Esophagus (tissue), 2 donors: Measurements from ENCODE around the gene ABHD16A. TPM values are rescaled to one million over a fixed set of nuclear protein-coding genes. Genes with fewer than 3 reads are reported as not detected.

ENCODE experiments used
- H3K27ac ChIP-seq, 2 donors: one replicate each; pipeline ENCODE4 v1.5.1; 2013; ENCODE audit warnings: low read depth in 2 of 2, mild to moderate bottlenecking in 2 of 2, inconsistent platforms in 1 of 2, low read length in 1 of 2, moderate library complexity in 1 of 2
- H3K27me3 ChIP-seq, 2 donors: one replicate each; pipeline ENCODE4 v1.6.1; 2013; ENCODE audit warnings: low read length in 2 of 2, control low read depth in 1 of 2, mild to moderate bottlenecking in 1 of 2; ENCODE audit not compliant: insufficient read depth in 2 of 2, control insufficient read depth in 1 of 2
- H3K36me3 ChIP-seq, 2 donors: one replicate each; pipeline ENCODE4 v1.6.1; 2013; ENCODE audit warnings: low read length in 1 of 2; ENCODE audit not compliant: control insufficient read depth in 2 of 2, insufficient read depth in 2 of 2
- H3K4me1 ChIP-seq, 2 donors: one replicate each; pipeline ENCODE4 v1.6.1; 2013; ENCODE audit warnings: low read length in 1 of 2; ENCODE audit not compliant: control insufficient read depth in 2 of 2, insufficient read depth in 2 of 2
- H3K4me3 ChIP-seq, 2 donors: one replicate each; pipeline ENCODE4 v1.5.1; 2013; ENCODE audit warnings: low read length in 2 of 2, mild to moderate bottlenecking in 2 of 2, low read depth in 1 of 2, moderate library complexity in 1 of 2
- H3K9me3 ChIP-seq, 2 donors: one replicate each; pipeline ENCODE4 v1.6.1; 2013; ENCODE audit warnings: mild to moderate bottlenecking in 2 of 2, low read depth in 1 of 2, low read length in 1 of 2, moderate library complexity in 1 of 2; ENCODE audit not compliant: control insufficient read depth in 2 of 2, insufficient read depth in 1 of 2
- WGBS, 2 donors: extraction: QIAGEN DNeasy Blood & Tissue Kit; methylation state at CpG; one replicate each; pipeline ENCODE4 v1.1.7; 2013; 5-methylcytosine and 5-hydroxymethylcytosine counted together
- polyA plus RNA-seq, 2 donors: library from polyadenylated mRNA; stranded (reverse); fragments of 200-250 nt; gene quantifications; one replicate each; pipeline ENCODE4 v1.2.3, GENCODE V29; 2013
- donor health status: healthy with polysubstance abuse.
- donor health status: Bipolar disorder and iron deficiency.

ABHD16A gene
- polyA plus RNA-seq, 2 donors, result 30.0 to 40.1 TPM

GRCh38 chr6:31664790-31665500, 38.2 kb downstream of the ABHD16A start, which contains the start of gene GPANK1:
Gene GPANK1 (minus strand): TSS chr6:31664997. CDS start chr6:31664478, 519 bp downstream.
- WGBS, 2 donors, result 0% methylated on average over 39 of the region's 39 CpGs
- Histone ChIP-seq H3K4me1 (peaks cover 5 to 15% of the 10 kb centered on the region in 2 donors), H3K27me3 (no peaks in the 10 kb centered on the region), H3K4me3 (peak within 1 kb of the TSS; percentile 95 to 98), H3K36me3 (peaks cover 19 to 28% of the 10 kb centered on the region in 2 donors), H3K9me3 (no peaks in the 10 kb centered on the region), H3K27ac (peak within 1 kb of the TSS; percentile 99 to 100)

GRCh38 chr6:31663961-31664789, 38.9 kb downstream of the ABHD16A start:
- WGBS, 2 donors, result 11 to 15% methylated on average over 17 of the region's 17 CpGs
- Histone ChIP-seq H3K4me3 (peak overlapping the region; percentile 95 to 98), H3K9me3 (no peaks in the 10 kb centered on the region), H3K27ac (peak overlapping the region; percentile 99 to 100), H3K27me3 (no peaks in the 10 kb centered on the region), H3K36me3 (peaks cover 11 to 22% of the 10 kb centered on the region in 2 donors), H3K4me1 (peaks cover 10 to 21% of the 10 kb centered on the region in 2 donors)

DNA sequence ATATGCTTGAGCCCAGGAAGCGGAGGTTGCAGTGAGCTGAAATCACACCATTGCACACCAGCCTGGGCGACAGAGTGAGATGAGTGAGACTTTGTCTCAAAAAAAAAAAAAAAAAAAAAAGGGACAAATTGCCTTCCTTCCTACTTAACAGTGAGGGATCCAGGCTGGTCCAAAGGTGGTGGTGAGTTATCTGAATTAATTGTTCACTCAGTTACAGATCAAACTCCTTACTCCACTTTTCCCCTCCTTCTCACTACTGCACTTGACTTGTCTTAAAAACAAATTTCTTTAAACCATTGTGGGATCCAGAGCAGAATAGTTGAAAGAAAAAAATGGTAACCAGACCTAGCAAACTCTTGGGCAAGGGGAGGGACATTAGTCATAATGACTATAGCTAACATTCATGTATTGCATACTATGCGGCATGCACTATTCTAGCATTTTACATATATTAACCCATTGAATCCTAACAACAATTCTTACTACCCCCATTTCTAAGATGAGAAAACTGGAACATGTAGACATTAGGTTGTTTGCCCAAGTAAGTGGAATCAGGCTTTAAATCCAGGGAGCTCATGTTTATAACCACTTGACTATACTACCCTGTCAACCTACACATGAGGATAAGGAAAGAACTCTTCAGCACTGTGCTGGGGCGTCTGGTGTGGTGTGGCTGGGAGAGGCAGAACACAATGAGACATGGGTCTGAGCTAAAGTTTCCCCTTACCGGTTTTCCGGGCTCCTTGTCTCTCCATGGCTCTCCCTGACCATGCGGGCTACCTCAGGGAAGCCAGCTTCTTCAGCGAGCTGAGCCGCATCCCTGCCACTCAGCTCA, 39.8 kb downstream of the ABHD16A start:
- peak overlapping the region; percentile 99 to 100 for H3K27ac ChIP-seq
- no peaks in the 10 kb centered on the region for H3K9me3 ChIP-seq
- H3K36me3 ChIP-seq, result peaks cover 4 to 16% of the 10 kb centered on the region in 2 donors
- 48 to 51% methylated on average over 9 of the region's 9 CpGs for WGBS, 2 donors
- no peaks in the 10 kb centered on the region for H3K27me3 ChIP-seq
- H3K4me3 ChIP-seq, result peak overlapping the region in 1 of 2 donors; percentile 98
- peaks cover 13 to 25% of the 10 kb centered on the region in 2 donors for H3K4me1 ChIP-seq

DNA sequence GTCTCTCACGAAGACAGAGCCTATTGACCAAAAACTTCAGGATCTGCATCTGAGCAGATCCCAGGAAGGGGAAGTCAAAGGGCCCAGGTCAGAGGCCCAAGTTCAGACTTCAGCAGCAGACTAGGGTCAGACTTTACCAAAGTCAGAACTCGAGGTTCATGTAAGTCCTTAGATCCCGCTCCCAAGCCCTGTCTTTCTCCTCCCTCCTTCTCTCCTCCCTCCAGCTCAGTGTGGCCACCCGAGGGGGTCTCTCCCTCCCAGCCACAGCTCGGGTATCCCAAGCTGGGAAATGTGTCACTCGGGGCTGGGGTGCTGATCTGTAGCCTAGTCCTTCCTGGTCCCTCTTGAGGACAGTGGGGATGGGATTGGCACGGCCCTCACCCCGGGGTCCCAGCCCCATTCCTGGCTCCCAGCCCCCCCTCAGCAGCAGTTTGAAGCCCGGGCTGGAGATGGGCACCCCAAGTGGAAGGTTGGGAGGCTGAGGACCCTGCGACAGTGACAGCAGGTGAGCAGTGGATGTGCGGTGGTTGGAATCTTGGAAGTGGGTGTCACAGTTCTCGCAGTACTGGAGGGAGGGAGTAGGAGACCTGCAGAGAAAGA, 40.9 kb downstream of the ABHD16A start:
- 85 to 90% methylated on average over 12 of the region's 12 CpGs for WGBS, 2 donors
- H3K4me1 ChIP-seq, result peaks cover 15 to 24% of the 10 kb centered on the region in 2 donors

GRCh38 chr6:31661262-31662123, 41.6 kb downstream of the ABHD16A start:
- Histone ChIP-seq H3K4me3 (peak overlapping the region in 1 of 2 donors; percentile 88), H3K27me3 (no peaks in the 10 kb centered on the region), H3K36me3 (peaks cover 0 to 13% of the 10 kb centered on the region in 2 donors), H3K9me3 (no peaks in the 10 kb centered on the region), H3K27ac (peak overlapping the region; percentile 94 to 95), H3K4me1 (peaks cover 15 to 21% of the 10 kb centered on the region in 2 donors)
- 70 to 77% methylated on average over 12 of the region's 12 CpGs for WGBS, 2 donors

More for the DNA sequence above, 40.9 kb downstream of the ABHD16A start:
- no peaks in the 10 kb centered on the region for H3K9me3 ChIP-seq
- H3K36me3 ChIP-seq, result peaks cover 0 to 12% of the 10 kb centered on the region in 2 donors
- H3K27me3 ChIP-seq, result no peaks in the 10 kb centered on the region
- H3K4me3 ChIP-seq, result no peak overlapping the region
- H3K27ac ChIP-seq, result peak overlapping the region in 1 of 2 donors; percentile 29

DNA sequence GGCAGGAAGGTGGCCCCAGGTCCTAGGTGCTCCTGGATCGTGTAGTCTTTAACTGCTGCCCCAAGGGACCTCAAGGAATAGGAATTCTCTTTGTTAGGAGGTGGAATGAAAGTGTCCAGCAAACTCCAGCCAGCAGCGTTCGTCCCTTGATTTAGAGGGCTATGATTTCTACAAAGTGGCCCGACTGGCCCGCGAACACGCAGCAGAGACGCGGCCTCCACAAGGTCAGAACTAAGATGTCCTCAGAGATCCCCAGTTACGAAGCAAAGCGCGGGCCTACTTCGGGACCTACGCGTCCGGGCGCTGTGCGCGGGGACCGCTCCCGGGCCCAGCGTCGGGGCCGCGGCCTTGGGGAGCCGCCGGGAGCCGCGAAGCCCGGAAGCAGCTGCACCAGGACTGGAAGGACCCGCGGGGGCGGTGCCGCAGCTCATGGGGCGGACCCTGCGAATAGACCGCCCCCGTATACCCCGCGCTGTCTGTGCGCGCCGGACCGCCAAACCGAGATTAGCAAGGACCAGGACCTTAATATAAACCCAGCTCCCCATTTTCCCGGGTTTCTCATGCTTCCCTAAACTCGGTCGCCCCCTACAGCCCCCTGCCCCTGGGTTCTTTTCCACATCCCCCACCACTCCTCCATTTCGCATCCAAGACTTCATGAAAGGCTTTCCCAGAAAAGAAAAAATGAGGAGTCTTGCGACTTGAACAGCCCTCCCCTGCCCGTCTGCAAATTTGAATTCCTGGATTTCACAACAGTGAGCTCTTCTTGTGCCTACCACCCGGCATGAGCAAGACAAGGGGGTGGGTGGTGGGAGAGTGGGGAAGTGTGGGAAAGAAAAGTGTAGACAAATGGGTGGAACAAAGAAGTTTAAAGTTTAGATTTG, 42.5 kb downstream of the ABHD16A start, which contains the start of gene C6orf47:
Gene C6orf47 (minus strand): TSS at position 398 of the 881 bp plus-strand sequence. CDS start 831 bp downstream, outside the sequence.
- H3K36me3 ChIP-seq, result peaks cover 0 to 13% of the 10 kb centered on the region in 2 donors
- no peaks in the 10 kb centered on the region for H3K27me3 ChIP-seq
- H3K9me3 ChIP-seq, result no peaks in the 10 kb centered on the region
- peak within 1 kb of the TSS; percentile 94 to 95 for H3K27ac ChIP-seq
- WGBS, 2 donors, result 1% methylated on average over 49 to 52 of the region's 52 CpGs
- peak within 1 kb of the TSS; percentile 71 to 88 for H3K4me3 ChIP-seq
- H3K4me1 ChIP-seq, result peaks cover 15 to 21% of the 10 kb centered on the region in 2 donors

DNA sequence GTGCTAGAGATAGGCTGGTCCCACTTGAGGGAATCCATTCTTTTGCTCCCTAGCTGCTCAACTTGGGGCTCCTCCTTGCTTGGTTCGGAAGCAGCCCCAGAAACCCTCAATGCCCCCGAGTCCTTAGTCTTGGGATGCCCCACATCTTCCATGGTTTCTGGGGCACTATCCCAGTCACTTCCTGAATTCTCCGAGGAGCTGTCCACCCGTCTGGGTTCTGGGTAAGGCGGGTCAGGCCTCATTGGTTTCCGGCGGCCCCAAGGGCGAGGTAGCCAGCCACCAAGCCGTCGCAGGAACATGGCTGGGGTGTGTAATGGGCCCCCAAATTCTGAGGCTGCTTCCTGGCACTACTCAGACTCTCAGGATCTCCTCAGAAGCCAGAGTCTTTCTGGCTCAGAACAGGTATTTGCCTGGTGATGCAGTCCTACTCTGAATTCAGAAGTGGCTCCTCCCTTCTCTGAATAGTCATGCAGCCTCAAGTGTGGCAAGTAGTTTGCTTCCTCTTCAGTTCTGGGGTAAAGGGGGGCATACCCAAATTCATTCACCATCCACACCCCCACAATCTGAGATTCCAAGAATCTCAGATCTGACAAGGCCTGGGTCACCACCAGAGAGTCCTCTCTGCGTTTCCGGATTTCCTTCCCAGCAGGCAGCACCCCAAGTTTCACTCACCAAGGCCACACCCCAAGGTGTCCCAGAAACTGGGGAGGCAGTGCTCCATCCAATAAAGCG, 43.3 kb downstream of the ABHD16A start:
- Histone ChIP-seq H3K4me3 (peak overlapping the region; percentile 71 to 88), H3K27me3 (no peaks in the 10 kb centered on the region), H3K4me1 (peaks cover 15 to 21% of the 10 kb centered on the region in 2 donors), H3K36me3 (peaks cover 0 to 13% of the 10 kb centered on the region in 2 donors), H3K27ac (peak overlapping the region; percentile 94 to 95), H3K9me3 (no peaks in the 10 kb centered on the region)
- WGBS, 2 donors, result 11 to 13% methylated on average over 13 of the region's 13 CpGs
